IPS-15b (cell line): ENCODE data around the gene FOXE3.

Source experiments
- H3K27me3 ChIP-seq: one replicate; pipeline ENCODE4 v1.6.1; 2013; ENCODE audit warnings: low read length; ENCODE audit not compliant: control insufficient read depth, insufficient read depth
- H3K36me3 ChIP-seq: one replicate; pipeline ENCODE4 v1.6.1; 2013; ENCODE audit warnings: low read length; ENCODE audit not compliant: control insufficient read depth, insufficient read depth
- H3K4me1 ChIP-seq: one replicate; pipeline ENCODE4 v1.6.1; 2013; ENCODE audit warnings: mild to moderate bottlenecking, low read length; ENCODE audit not compliant: control insufficient read depth, insufficient read depth
- H3K4me3 ChIP-seq: one replicate; pipeline ENCODE4 v1.5.1; 2013; ENCODE audit warnings: low read depth, low read length
- H3K9ac ChIP-seq: one replicate; pipeline ENCODE4 v1.6.1; 2013; ENCODE audit warnings: low read depth, mild to moderate bottlenecking, low read length
- H3K9me3 ChIP-seq: one replicate; pipeline ENCODE4 v1.6.1; 2013; ENCODE audit warnings: mild to moderate bottlenecking, low read length; ENCODE audit not compliant: control insufficient read depth, insufficient read depth

Gene FOXE3

DNA sequence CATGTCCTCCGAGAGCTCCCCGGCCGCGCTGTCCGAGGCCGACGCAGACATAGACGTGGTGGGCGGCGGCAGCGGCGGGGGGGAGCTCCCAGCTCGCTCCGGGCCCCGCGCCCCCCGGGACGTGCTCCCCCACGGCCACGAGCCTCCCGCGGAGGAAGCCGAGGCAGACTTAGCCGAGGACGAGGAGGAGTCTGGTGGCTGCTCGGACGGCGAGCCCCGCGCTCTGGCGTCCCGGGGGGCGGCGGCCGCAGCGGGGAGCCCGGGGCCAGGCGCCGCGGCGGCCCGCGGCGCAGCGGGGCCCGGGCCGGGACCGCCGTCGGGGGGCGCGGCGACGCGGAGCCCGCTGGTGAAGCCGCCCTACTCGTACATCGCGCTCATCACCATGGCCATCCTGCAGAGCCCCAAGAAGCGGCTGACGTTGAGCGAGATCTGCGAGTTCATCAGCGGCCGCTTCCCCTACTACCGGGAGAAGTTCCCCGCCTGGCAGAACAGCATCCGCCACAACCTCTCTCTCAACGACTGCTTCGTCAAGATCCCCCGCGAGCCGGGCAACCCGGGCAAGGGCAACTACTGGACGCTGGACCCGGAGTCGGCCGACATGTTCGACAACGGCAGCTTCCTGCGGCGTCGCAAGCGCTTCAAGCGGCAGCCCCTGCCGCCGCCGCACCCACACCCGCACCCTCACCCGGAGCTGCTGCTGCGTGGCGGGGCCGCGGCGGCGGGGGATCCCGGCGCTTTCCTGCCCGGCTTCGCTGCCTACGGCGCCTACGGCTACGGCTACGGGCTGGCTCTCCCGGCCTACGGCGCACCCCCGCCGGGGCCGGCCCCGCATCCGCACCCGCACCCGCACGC lies 22.3 kb downstream of the FOXE3 start:
- Histone ChIP-seq H3K9me3 (no peaks in the 10 kb centered on the region), H3K27me3 (peaks cover 90% of the 10 kb centered on the region), H3K4me1 (peaks cover 5% of the 10 kb centered on the region), H3K36me3 (no peaks in the 10 kb centered on the region), H3K9ac (no peak overlapping the region), H3K4me3 (peak overlapping the region; percentile 26)

DNA sequence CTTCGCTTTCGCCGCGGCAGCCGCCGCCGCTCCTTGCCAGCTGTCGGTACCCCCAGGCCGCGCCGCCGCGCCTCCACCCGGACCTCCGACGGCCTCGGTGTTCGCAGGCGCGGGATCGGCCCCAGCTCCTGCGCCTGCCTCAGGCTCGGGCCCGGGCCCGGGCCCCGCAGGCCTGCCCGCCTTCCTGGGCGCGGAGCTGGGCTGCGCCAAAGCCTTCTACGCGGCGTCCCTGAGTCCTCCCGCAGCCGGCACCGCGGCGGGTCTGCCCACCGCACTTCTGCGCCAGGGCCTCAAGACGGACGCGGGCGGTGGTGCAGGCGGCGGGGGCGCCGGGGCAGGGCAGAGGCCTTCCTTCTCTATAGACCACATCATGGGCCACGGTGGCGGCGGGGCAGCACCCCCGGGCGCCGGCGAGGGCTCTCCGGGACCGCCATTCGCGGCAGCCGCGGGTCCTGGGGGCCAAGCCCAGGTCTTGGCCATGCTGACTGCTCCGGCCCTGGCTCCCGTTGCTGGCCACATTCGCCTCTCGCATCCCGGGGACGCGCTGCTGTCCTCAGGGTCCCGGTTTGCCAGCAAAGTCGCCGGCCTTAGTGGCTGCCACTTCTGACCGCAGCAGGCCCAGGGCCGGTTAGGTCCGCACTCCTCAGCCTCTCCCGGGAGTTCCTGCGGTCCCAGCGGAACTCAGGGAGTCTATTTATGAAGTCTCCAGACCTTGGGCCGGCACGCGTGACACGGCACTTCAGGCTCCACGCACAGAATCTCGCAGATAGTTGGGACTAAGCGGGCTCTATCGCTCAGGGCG lies 23.1 kb downstream of the FOXE3 start:
- H3K4me3 ChIP-seq, result peak overlapping the region; percentile 22
- no peaks in the 10 kb centered on the region for H3K9me3 ChIP-seq
- H3K4me1 ChIP-seq, result peaks cover 7% of the 10 kb centered on the region
- H3K9ac ChIP-seq, result no peak overlapping the region
- H3K27me3 ChIP-seq, result peaks cover 90% of the 10 kb centered on the region
- H3K36me3 ChIP-seq, result no peaks in the 10 kb centered on the region

DNA sequence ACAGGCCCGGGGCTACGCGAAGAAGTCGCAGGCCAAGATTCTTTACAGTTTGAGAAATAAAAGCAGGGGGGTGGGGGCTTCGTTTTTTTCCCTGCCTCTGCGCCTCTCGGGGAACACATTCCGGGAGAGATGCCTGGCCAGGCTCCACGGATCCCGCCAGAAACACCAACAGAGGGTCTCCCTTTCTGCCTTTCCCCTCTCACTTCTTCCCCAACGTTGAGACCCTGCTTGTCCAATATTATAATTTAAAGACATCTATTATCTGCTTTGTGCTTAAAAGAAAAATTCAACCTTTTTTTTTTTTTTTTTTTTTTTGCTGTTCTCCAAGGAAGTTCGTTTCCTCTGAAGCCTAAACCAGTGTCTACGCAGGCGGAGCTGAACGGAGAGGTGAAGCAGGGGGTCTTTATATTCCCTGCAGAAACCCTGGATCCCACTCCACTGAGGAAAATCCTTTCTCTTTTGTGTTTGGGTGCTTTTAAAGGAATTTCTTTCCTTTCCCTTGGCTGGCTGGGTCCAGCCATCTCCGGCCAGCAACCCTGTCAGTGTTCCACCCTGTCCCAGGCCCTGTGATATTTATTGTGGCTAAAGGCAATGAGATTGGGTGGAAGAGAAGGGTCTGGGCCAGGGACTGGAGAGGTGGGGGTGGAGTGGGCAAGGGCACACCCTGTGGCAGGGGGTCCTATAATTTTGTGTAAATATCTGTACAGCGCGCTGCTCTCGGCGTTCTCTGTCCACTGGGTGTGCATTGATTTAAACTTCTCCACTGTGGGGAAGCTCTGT lies 23.9 kb downstream of the FOXE3 start:
- peaks cover 90% of the 10 kb centered on the region for H3K27me3 ChIP-seq

DNA sequence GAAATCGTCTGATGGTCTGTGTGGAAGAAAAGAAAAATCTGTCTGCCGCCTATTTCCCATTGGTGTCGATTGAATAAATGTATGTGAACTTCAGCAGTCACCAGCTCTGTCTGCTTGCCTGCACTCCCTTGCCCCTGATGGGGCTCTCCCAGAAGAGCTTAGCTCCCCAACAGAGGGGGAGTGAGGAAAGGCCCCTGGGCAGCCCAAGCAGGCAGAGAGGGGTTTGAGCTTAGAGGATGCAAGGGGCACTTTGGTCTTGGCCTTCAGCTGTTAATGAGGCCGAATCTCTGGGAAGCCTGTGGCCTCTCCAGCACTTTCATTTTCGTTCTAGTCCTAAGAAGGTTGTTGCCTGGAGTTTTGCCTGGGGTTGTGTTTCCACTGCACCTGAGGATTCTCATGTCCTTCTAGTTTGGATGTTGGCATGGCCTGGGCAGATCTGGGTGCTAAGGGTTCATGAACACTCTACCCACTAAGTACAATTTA lies 24.6 kb downstream of the FOXE3 start:
- peaks cover 10% of the 10 kb centered on the region for H3K4me1 ChIP-seq
- no peak overlapping the region for H3K9ac ChIP-seq
- peaks cover 90% of the 10 kb centered on the region for H3K27me3 ChIP-seq
- peak overlapping the region; percentile 8 for H3K4me3 ChIP-seq
- H3K36me3 ChIP-seq, result no peaks in the 10 kb centered on the region
- H3K9me3 ChIP-seq, result no peaks in the 10 kb centered on the region

More for the DNA sequence above, 23.9 kb downstream of the FOXE3 start:
- Histone ChIP-seq H3K4me3 (peak overlapping the region; percentile 22), H3K36me3 (no peaks in the 10 kb centered on the region), H3K4me1 (peaks cover 7% of the 10 kb centered on the region), H3K9me3 (no peaks in the 10 kb centered on the region), H3K9ac (no peak overlapping the region)

DNA sequence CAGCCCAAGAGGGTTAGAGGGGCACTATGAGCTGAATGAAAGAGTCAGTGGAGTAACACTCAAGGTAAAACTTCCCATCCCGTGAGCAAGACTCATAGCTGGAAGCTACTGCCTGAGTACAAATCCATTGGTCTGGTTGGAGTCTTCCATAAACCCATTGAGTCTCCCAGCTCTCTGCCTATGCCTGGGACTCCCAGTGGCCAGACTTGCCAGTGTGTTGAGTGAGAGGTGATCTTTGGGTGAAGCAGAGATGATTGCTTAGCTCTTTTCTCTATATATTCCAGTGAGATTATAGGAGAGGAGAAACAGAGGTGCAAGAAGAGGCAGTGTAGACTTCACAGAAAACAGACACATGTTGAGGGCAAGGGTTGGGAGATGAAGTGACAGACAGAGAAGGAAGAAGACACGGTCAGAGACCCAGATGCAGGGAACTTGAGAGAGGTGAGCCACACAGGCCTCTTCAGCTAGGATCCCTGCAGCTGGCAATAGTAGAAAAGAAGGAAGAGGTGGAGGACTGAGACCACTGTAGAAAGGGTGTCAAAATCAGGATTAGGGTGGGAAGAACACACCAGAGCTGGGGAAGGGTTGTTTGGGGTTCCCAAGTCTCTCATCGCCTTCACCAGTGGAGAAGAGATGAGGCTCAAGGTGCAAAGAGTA lies 25.5 kb downstream of the FOXE3 start:
- no peaks in the 10 kb centered on the region for H3K9me3 ChIP-seq
- H3K9ac ChIP-seq, result no peak overlapping the region
- no peaks in the 10 kb centered on the region for H3K36me3 ChIP-seq
- H3K4me1 ChIP-seq, result peaks cover 10% of the 10 kb centered on the region
- peaks cover 90% of the 10 kb centered on the region for H3K27me3 ChIP-seq
- peak overlapping the region; percentile 8 for H3K4me3 ChIP-seq

DNA sequence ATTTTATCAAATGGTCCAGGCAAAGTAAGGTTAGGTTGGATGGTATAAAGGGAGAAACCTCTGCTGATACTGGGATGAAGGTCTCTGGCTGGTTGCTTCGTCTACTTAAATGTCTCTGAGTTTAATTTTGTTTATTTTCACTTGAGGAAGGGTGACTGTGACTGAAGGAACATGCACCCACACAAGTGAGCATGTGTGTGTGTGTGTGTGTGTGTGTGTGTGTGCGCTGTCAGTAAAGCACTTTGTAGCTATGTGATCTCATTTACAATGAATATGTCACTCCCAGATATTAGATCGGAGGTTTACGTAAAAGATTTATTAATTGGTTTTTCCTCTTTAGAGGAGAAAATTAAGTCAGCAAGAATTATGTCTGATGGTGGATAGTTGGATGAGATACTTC lies 26.1 kb downstream of the FOXE3 start:
- Histone ChIP-seq H3K4me3 (peak overlapping the region; percentile 8), H3K27me3 (peaks cover 90% of the 10 kb centered on the region), H3K9ac (no peak overlapping the region), H3K36me3 (no peaks in the 10 kb centered on the region), H3K9me3 (no peaks in the 10 kb centered on the region), H3K4me1 (peaks cover 7% of the 10 kb centered on the region)

DNA sequence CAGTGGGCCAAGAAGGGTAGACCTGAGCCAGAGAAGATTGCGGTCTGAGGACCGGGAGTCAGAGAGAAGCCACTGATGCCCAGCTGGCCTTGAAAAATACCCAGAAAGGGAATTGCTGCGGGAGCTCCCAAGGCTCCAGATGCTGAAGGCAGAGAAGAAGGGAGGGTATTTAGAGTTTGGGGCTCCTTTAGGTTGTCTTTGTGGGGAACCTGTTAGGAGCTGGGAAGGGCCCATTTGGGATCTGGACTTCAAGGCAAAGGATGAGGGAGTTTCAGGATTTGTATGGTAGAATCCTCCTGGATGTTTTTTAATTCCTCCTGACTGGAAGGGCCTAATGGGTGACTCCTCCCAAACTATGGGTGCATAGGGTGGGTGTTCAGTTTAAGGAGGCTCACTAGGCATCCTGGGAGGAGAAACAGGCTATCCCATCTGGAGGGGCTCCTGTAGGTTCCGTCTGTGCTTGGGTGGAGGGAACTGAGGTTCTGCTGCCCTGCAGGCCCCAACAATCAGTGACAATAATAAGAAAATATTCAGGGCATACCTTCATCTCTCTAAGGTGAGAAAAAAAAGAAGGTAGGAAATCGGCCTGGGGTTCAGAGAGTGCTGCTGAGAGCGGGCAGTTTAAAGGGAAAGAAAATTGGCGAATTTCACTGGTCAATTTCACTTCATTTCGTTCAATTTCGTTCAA lies 26.9 kb downstream of the FOXE3 start:
- Histone ChIP-seq H3K27me3 (peaks cover 97% of the 10 kb centered on the region), H3K9ac (no peak overlapping the region), H3K4me3 (no peak overlapping the region), H3K9me3 (no peaks in the 10 kb centered on the region), H3K4me1 (peaks cover 7% of the 10 kb centered on the region), H3K36me3 (no peaks in the 10 kb centered on the region)

DNA sequence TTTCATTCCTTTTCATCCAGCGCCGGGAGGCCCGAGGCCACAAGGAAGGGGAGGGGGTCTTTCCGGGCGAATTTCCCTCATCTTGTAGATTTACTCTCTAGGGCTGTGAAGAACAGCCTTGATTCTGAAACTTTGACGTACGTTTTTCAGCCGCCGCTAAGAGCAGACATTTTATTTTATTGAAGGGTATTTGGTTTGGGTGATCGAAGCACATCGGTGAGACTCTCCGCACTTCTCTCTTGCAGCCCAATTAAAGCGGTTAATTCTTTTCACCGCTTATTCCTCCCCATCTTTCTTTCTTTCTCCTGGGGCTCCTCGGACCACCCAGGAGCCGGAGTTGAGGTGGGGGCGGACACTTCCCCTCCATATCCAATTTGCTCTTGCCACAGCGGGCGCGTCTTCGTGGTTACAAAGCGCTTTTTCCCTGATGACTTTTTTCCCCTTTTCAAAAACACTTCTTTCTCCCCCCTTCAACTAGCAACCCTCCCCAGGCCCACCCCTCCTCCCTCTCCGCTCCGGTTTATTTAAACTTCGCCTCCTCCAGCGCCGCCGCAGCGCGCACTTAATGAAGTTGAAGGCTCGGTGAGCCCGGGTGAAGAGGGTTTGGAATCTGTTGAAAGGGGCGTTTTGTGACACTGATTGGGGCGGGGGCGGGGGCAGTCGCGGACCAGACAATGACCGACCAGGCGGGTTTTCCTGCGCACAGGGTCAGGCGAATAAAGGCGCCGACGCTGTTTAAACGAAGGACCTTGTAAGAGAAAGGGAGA lies 27.6 kb downstream of the FOXE3 start:
- peaks cover 7% of the 10 kb centered on the region for H3K4me1 ChIP-seq
- H3K9ac ChIP-seq, result no peak overlapping the region
- H3K27me3 ChIP-seq, result peaks cover 99% of the 10 kb centered on the region
- peak overlapping the region; percentile 15 for H3K4me3 ChIP-seq
- no peaks in the 10 kb centered on the region for H3K9me3 ChIP-seq
- H3K36me3 ChIP-seq, result no peaks in the 10 kb centered on the region

DNA sequence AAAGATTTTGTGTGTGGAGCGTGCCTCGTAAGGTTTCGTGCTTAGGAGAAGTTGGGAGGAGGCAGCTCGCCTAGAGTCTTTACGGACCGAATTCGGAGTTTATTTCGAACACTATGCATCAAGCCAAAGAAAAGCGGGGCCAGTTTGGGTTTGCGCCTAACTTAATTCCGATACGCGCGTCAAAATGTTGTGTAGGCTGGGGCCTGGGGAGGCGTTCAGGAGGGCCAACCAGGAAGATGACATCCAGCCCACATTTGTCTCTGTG lies 28.1 kb downstream of the FOXE3 start:
- Histone ChIP-seq H3K9me3 (no peaks in the 10 kb centered on the region), H3K9ac (no peak overlapping the region), H3K36me3 (no peaks in the 10 kb centered on the region), H3K4me1 (peaks cover 7% of the 10 kb centered on the region), H3K27me3 (peaks cover 100% of the 10 kb centered on the region), H3K4me3 (peak overlapping the region; percentile 15)

DNA sequence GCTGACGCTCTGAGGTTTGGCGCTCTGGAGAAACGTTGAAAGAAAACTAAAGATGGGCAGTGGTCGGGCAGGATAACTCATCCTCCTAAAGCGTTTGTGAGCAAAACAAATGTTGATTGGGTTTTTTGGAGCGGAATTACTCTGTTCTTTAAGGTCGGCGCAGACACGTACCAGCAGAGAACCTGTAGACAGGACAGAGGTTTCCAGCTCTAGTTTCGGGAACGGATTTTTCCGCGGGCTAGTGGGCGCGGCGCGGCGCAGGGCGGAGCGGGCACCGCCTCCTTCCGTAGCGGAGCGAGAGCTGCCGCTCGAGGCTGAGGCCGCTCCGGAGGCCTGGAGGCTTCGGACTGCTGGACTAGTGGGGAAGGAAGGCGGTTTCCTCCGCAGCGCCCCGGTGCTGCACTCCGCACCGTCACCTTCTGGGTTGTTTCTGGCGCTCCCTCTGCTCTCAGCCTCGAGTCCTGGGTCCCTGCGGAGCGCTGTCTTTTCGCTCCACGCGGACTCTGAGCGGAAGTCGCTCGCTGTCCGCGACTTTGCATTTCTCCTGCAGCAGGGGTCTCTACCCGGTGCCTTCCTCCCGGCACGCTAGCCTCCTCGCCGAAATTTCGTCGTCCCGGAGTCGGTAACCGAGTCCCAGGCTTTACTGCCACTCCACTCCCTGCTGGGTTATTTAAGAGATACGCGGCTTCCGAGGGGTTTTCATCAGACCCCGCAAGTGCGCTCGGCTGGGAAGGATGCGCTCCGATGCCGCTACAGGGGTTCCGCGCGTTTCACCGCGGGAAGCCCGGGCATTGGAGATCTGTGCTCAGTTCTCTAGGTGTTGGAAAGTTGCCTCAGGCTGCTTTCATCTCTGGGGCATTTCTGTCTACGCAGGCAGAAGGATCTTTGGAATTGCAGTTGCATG lies 28.7 kb downstream of the FOXE3 start:
- peaks cover 100% of the 10 kb centered on the region for H3K27me3 ChIP-seq
- no peaks in the 10 kb centered on the region for H3K9me3 ChIP-seq
- peak overlapping the region; percentile 30 for H3K4me3 ChIP-seq
- peaks cover 7% of the 10 kb centered on the region for H3K4me1 ChIP-seq
- no peak overlapping the region for H3K9ac ChIP-seq
- no peaks in the 10 kb centered on the region for H3K36me3 ChIP-seq
